D721Med (cell line): Measurements from ENCODE around the gene FAM53C.
"Not testable (repeated sequence)": the region's sequence is repeated elsewhere in the genome, so short reads cannot be mapped to it uniquely, and the experiment has no call there.

ENCODE experiments used
- DNase-seq: peaks from one replicate; pipeline ENCODE4 v3.0.0; 2011; ENCODE audit warnings: low spot score; ENCODE audit not compliant: insufficient read length
- FAIRE-seq: peaks from 2 replicates; lab custom pipeline; 2011; peaks lifted over from hg19 to GRCh38; lab: Jason Lieb, UNC
- TF ChIP-seq, protein P1 (sequence below): IDR thresholded peaks from 2 replicates; pipeline ENCODE4 v1.5.1; 2012; ENCODE audit warnings: mild to moderate bottlenecking, control low read depth; ENCODE audit not compliant: insufficient read depth; ENCODE audit errors: missing control alignments

Gene FAM53C

DNA sequence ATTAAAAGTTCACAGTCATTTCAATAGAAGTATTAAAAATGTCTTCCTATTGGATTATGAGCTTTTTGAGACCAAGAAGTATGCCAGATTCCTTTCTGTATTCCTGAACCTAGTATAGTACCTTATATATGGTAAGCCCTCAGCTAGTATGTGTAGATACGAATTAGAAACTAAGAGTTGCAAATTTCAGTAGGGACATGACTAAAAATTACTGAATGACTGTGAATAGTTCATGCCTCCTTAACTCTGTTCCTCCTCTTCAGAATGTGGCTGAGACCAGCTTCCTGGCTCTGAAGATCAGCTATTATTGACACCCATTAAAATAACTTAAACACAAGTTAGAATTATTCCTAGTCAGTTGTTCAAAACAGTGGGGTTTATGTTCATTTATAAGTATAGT lies 34.2 kb downstream of the FAM53C start:
- TF ChIP-seq, protein P1, sequence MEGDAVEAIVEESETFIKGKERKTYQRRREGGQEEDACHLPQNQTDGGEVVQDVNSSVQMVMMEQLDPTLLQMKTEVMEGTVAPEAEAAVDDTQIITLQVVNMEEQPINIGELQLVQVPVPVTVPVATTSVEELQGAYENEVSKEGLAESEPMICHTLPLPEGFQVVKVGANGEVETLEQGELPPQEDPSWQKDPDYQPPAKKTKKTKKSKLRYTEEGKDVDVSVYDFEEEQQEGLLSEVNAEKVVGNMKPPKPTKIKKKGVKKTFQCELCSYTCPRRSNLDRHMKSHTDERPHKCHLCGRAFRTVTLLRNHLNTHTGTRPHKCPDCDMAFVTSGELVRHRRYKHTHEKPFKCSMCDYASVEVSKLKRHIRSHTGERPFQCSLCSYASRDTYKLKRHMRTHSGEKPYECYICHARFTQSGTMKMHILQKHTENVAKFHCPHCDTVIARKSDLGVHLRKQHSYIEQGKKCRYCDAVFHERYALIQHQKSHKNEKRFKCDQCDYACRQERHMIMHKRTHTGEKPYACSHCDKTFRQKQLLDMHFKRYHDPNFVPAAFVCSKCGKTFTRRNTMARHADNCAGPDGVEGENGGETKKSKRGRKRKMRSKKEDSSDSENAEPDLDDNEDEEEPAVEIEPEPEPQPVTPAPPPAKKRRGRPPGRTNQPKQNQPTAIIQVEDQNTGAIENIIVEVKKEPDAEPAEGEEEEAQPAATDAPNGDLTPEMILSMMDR = no peak
- DNase-seq (no peak), FAIRE-seq (no peak)

- no peak for DNase-seq
- TF ChIP-seq, protein P1 = no peak
- no peak for FAIRE-seq
Observed at GRCh38 chr5:138372653-138373052, 34.6 kb downstream of the FAM53C start.

DNA sequence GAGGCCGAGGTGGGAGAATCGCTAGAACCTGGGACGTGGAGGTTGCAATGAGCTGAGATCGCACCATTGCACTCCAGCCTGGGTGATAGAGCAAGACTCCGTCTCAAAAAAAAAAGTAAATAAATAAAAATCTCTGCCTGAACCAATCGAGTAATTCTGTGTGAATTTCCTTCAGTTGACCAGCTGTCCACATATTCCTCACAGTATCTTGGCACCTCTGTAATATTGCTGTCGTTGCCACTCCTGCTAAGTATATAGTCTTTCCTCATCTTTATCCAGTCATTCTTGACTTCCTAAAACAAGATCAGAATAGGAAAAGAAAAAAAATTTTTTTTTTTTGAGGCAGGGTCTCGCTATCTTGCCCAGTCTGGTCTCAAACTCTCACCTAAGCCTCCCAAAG lies 44.3 kb downstream of the FAM53C start:
- TF ChIP-seq, protein P1 = no peak
- no peak for FAIRE-seq
- DNase-seq = no peak

DNA sequence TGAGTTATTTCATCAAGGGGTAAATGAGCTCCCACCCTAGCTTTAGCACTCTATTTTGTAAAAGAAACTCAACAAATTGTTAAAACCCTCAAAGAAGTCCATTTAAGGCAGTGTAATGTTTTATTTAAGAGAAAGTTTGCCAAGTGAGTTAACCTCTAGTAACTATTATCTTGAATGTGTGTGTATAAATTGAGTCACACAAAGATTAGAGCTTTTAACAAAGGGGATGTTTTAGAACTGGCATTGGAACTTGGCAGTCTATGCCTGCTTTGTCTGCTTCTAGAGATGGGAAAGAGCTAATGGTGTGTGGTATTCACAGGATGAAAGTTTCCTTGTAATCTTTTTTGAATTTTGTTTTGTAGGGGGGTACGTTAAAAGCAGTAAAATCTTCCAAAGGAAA lies 47.6 kb downstream of the FAM53C start:
- DNase-seq = no peak
- FAIRE-seq = no peak
- TF ChIP-seq, protein P1 = no peak

GRCh38 chr5:138386290-138386689 lies 48.2 kb downstream of the FAM53C start:
- DNase-seq (no peak), FAIRE-seq (no peak)
- TF ChIP-seq, protein P1 = no peak

DNA sequence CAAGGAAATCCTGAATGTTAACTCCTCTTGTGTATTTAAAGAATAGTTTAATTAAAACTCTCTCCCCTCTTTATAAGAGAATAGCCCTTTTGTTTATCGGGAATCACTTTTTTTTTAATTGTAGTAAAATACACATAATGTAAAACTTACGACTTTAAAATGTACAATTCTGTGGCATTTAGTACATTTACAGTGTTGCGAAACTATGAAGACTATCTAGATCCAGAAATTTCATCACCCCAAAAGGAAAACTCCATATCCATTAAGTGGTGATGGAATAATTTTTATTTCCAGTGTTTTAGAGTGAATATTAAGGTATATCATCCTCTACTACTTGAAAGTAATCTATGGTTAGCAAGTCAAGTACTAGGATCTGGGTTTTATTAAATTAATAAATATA lies 51.3 kb downstream of the FAM53C start:
- TF ChIP-seq, protein P1 = no peak
- no peak for FAIRE-seq
- no peak for DNase-seq

GRCh38 chr5:138389911-138390310 lies 51.8 kb downstream of the FAM53C start:
- not testable (repeated sequence) for DNase-seq, FAIRE-seq

- TF ChIP-seq, protein P1 = no peak
- no peak for FAIRE-seq
Observed at GRCh38 chr5:138391859-138392386, 53.9 kb downstream of the FAM53C start.

More at GRCh38 chr5:138391859-138392386, 53.9 kb downstream of the FAM53C start:
- no peak for DNase-seq
